Upper lobe of left lung (tissue), 6 donors: ENCODE data around the gene CHMP4A. TPM values are rescaled to one million over a fixed set of nuclear protein-coding genes. Genes with fewer than 3 reads are reported as not detected.

Experiments
- ATAC-seq, 2 donors: fragments of 200-7000 bp; cut with Tn5 transposase; one replicate each; pipeline ENCODE4 v1.9.1; 2022; ENCODE audit warnings: mild to moderate bottlenecking in 2 of 2, moderate library complexity in 2 of 2; ENCODE audit not compliant: low FRiP score in 2 of 2
- DNase-seq, 2 donors: peaks; one replicate each; pipeline ENCODE4 v3.0.0-alpha.2; 2019 to 2020
- H3K27ac ChIP-seq, 4 donors: fragments of 200-600 bp; sonication (generic); one replicate each; pipeline ENCODE4 v1.5.1; 2016 to 2019
- H3K27me3 ChIP-seq, 4 donors: fragments of 200-600 bp; sonication (generic); one replicate each; pipeline ENCODE4 v1.5.1; 2017 to 2019
- H3K36me3 ChIP-seq, 4 donors: fragments of 200-600 bp; sonication (generic); one replicate each; pipeline ENCODE4 v1.5.1; 2016 to 2019
- H3K4me1 ChIP-seq, 4 donors: fragments of 200-600 bp; sonication (generic); one replicate each; pipeline ENCODE4 v1.5.1; 2018 to 2019
- H3K4me3 ChIP-seq, 4 donors: fragments of 200-600 bp; sonication (generic); one replicate each; pipeline ENCODE4 v1.5.1; 2017 to 2019; ENCODE audit warnings: mild to moderate bottlenecking in 2 of 4, moderate library complexity in 1 of 4
- H3K9me3 ChIP-seq, 4 donors: fragments of 200-600 bp; sonication (generic); one replicate each; pipeline ENCODE4 v1.5.1; 2018 to 2019
- CTCF ChIP-seq, 6 experiments: fragments of 450-650 bp in 4 of 6; fragments of 200-600 bp in 2 of 6; sonication (generic) in 2 of 6; IDR thresholded peaks; one replicate each; pipeline ENCODE4 v1.5.1; 2016 to 2019; ENCODE audit warnings: antibody characterized with exemption in 6 of 6
- EP300 ChIP-seq, 4 donors: sonication (generic); formaldehyde crosslinking; IDR thresholded peaks; one replicate each; pipeline ENCODE4 v1.5.1; 2017; ENCODE audit warnings: antibody characterized with exemption in 4 of 4, control low read depth in 2 of 4
- POLR2A ChIP-seq, 4 donors: fragments of 450-650 bp; IDR thresholded peaks; one replicate each; pipeline ENCODE4 v1.5.1; 2016 to 2017; ENCODE audit warnings: antibody characterized with exemption in 4 of 4, mild to moderate bottlenecking in 2 of 4
- POLR2AphosphoS5 ChIP-seq, 2 donors: sonication (generic); formaldehyde crosslinking; IDR thresholded peaks; one replicate each; pipeline ENCODE4 v1.5.1; 2017; ENCODE audit warnings: antibody characterized with exemption in 2 of 2
- WGBS, 2 donors: methylation state at CpG; one replicate each; pipeline ENCODE4 v1.1.5; 2017 to 2018; 5-methylcytosine and 5-hydroxymethylcytosine counted together
- total RNA-seq, 6 donors: library from RNA; depleted of rRNA in 4 of 6; stranded (reverse); fragments of >200 nt in 4 of 6; gene quantifications; one replicate each; pipeline versions ENCODE4 v1.1.0 to v1.2.1, GENCODE V29; 2016 to 2021
- donor health status: DM: no; HTN: no; CAD: no; lungs with moderate emphysema.
- donor health status: DM: no; HTN: yes; CAD: no; lungs with severe emphysema.

Gene CHMP4A
- total RNA-seq, 6 donors from 2014 or later = 39.9 to 112 (median 61.5) TPM

GRCh38 chr14:24177891-24178290 lies 35.4 kb downstream of the CHMP4A start:
- ATAC-seq = no peak
- no peak for TF ChIP-seq EP300 (IDR thresholded peaks at IDR 0.05)
- TF ChIP-seq POLR2AphosphoS5 (IDR thresholded peaks at IDR 0.05) = no peak
- TF ChIP-seq POLR2A (IDR thresholded peaks at IDR 0.05) = no peak
- TF ChIP-seq CTCF (IDR thresholded peaks at IDR 0.05) = no peak
- Histone ChIP-seq H3K9me3 (no peaks in the 10 kb centered on the region), H3K4me3 (no peak overlapping the region), H3K4me1 (no peaks in the 10 kb centered on the region), H3K36me3 (peaks cover 14 to 89% (median 80%) of the 10 kb centered on the region in 4 donors), H3K27ac (no peak overlapping the region), H3K27me3 (no peaks in the 10 kb centered on the region)
- DNase-seq = peak in 1 of 2 donors; percentile 84
- 95 to 97% methylated on average over 14 of the region's 14 CpGs for WGBS, 2 donors

- Histone ChIP-seq H3K36me3 (peaks cover 14 to 89% (median 79%) of the 10 kb centered on the region in 4 donors), H3K4me3 (no peak overlapping the region), H3K4me1 (peaks cover 0 to under 1% (median 0%) of the 10 kb centered on the region in 4 donors), H3K9me3 (no peaks in the 10 kb centered on the region), H3K27me3 (no peaks in the 10 kb centered on the region), H3K27ac (no peak overlapping the region)
- ATAC-seq (no peak), DNase-seq (no peak)
- WGBS, 2 donors = 93 to 98% methylated on average over 12 of the region's 12 CpGs
- TF ChIP-seq EP300 (IDR thresholded peaks at IDR 0.05) = no peak
- no peak for TF ChIP-seq POLR2A (IDR thresholded peaks at IDR 0.05)
- no peak for TF ChIP-seq CTCF (IDR thresholded peaks at IDR 0.05)
- TF ChIP-seq POLR2AphosphoS5 (IDR thresholded peaks at IDR 0.05) = no peak
These were observed 36.1 kb downstream of the CHMP4A start for GRCh38 chr14:24177041-24177825.

GRCh38 chr14:24176599-24176998 lies 36.7 kb downstream of the CHMP4A start:
- H3K4me1 ChIP-seq = peaks cover 0 to 7% (median 3%) of the 10 kb centered on the region in 4 donors
- peaks cover 12 to 86% (median 75%) of the 10 kb centered on the region in 4 donors for H3K36me3 ChIP-seq
- no peaks in the 10 kb centered on the region for H3K27me3 ChIP-seq
- WGBS, 2 donors = 100% methylated on average over 1 to 5 of the region's 5 CpGs
- H3K4me3 ChIP-seq = no peak overlapping the region
- H3K9me3 ChIP-seq = no peaks in the 10 kb centered on the region
- no peak for DNase-seq
- no peak for ATAC-seq
- no peak overlapping the region for H3K27ac ChIP-seq
- TF ChIP-seq CTCF (IDR thresholded peaks at IDR 0.05) = no peak
- no peak for TF ChIP-seq EP300 (IDR thresholded peaks at IDR 0.05)
- TF ChIP-seq POLR2AphosphoS5 (IDR thresholded peaks at IDR 0.05) = no peak
- TF ChIP-seq POLR2A (IDR thresholded peaks at IDR 0.05) = no peak

- no peak for ATAC-seq
- peak in 1 of 2 donors; percentile 82 for DNase-seq
- H3K27me3 ChIP-seq = no peaks in the 10 kb centered on the region
- H3K27ac ChIP-seq = no peak overlapping the region
- H3K4me3 ChIP-seq = peak overlapping the region in 2 of 4 donors; percentile 43 to 45
- peaks cover 0 to 75% (median 49%) of the 10 kb centered on the region in 4 donors for H3K36me3 ChIP-seq
- TF ChIP-seq POLR2A (IDR thresholded peaks at IDR 0.05) (no peak), CTCF (IDR thresholded peaks at IDR 0.05) (no peak), POLR2AphosphoS5 (IDR thresholded peaks at IDR 0.05) (no peak), EP300 (IDR thresholded peaks at IDR 0.05) (no peak)
- 80 to 81% methylated on average over 18 to 20 of the region's 20 CpGs for WGBS, 2 donors
- H3K4me1 ChIP-seq = peaks cover 0 to 10% (median 6%) of the 10 kb centered on the region in 4 donors
- H3K9me3 ChIP-seq = no peaks in the 10 kb centered on the region
These were observed 40.4 kb downstream of the CHMP4A start for GRCh38 chr14:24172871-24173281.
